ENCODE data around the gene DET1. TPM values are rescaled to one million over a fixed set of nuclear protein-coding genes. Genes with fewer than 3 reads are reported as not detected.

The DET1 gene
- 8.4 TPM for polyA plus RNA-seq (2013, experiment 1 of 2)
- 7.7 TPM for polyA plus RNA-seq (2013, experiment 2 of 2)

DNA sequence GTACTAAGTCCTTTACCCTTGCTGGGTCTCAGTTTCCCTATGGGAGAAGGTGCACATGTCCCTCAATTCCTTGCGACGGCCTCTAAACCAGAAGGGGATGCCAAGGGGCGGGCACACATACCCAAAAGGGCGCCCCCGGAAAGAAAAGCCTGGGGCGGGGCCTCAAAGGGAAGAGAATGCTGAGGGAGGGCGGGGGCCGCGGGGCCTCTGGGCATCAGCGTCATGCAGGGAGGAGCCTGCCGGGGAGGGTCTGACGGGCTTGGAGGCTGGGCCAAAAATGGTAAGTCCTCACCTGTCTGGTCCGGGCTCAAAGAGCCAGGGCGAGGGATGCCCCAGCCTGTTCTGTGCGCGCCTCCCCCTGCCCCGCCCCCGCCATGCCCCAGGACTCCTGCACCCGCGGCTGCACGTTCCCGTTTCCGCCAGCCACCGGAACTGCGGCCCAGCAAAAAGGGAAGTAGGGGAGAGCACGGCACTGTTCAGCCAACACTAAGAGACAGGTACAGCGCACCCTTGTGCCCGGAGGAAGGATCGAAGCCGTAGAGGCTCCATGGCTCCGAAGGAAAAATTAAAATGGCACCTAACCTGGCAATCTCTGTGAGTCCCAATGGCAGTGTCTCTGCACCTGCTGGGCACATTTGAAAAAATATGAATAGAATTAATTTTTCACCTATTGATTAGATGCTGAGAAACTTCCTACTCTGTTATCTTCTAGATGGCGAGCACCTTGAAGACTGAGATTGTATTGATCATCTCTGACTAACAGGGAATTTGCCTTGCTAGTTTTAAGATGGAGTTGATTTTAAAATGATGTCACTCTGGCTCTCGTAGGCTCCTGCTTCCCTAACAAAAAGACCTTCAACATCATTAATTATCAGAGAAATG lies at the start of gene DET1:
DET1 (minus strand) TSS at position 434 of the 882 bp plus-strand sequence. CDS start 14,976 bp downstream, outside the sequence.
- no peaks in the 10 kb centered on the region for H3K9me3 ChIP-seq (ENCODE audit: control insufficient read depth, low read length)
- peaks cover 26% of the 10 kb centered on the region for H3K4me1 ChIP-seq (ENCODE audit: control insufficient read depth, insufficient read depth, low read length, poor library complexity, severe bottlenecking)
- peaks cover 4% of the 10 kb centered on the region for H3K36me3 ChIP-seq (ENCODE audit: control insufficient read depth, insufficient read depth, low read length)
- H3K4me3 ChIP-seq (ENCODE audit: extremely low read depth, insufficient read depth, low read length, poor library complexity, severe bottlenecking) = peak within 1 kb of the TSS; percentile 73
- WGBS, 2 experiments (ENCODE audit: insufficient coverage in 2 of 2) = 2 to 5% methylated on average over 22 to 24 of the region's 33 CpGs
- H3K27ac ChIP-seq (ENCODE audit: low read depth, low read length, severe bottlenecking) = peak within 1 kb of the TSS; percentile 81

DNA sequence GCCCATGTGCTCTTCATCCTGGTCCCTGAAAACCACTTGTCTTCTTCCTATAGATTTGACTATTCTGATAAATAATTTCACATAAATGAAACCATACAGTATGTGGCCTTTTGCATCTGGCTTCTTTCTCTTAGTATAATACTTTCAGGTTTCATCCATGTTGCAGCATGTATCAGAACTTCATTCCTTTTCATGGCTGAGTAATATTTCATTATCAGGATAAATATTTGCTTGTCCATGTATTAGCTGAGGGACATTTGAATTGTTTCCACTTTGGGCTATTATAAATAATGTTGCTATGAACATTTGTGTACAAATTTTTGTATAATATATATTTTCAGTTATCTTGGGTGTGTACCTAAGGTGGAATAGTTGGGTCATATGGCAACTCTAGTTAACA lies 44.9 kb upstream of the DET1 start:
- Histone ChIP-seq H3K36me3 (ENCODE audit: control insufficient read depth, insufficient read depth, low read length) (no peaks in the 10 kb centered on the region), H3K4me3 (ENCODE audit: extremely low read depth, insufficient read depth, low read length, poor library complexity, severe bottlenecking) (no peak overlapping the region), H3K27ac (ENCODE audit: low read depth, low read length, severe bottlenecking) (no peak overlapping the region), H3K4me1 (ENCODE audit: control insufficient read depth, insufficient read depth, low read length, poor library complexity, severe bottlenecking) (peaks cover 11% of the 10 kb centered on the region), H3K9me3 (ENCODE audit: control insufficient read depth, low read length) (no peaks in the 10 kb centered on the region)

DNA sequence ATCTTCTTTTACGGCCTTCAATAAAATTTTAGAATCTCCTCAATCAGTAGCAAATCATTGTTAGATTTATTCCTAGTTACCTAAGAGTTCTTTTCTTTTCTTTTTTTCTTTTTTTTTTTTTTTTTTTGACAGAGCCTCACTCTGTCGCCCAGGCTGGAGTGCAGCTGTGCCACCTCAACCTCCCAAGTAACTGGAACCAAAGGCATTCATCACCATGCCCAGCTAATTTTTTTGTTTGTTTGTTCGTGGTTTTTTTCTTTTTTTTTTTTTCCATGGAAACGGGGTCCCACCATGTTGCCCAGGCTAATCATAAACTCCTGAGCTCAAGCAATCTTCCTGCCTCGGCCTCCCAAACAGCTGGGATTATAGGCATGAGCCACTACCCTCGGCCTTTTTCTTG lies 44.3 kb upstream of the DET1 start:
- Histone ChIP-seq H3K27ac (ENCODE audit: low read depth, low read length, severe bottlenecking) (no peak overlapping the region), H3K36me3 (ENCODE audit: control insufficient read depth, insufficient read depth, low read length) (no peaks in the 10 kb centered on the region), H3K4me3 (ENCODE audit: extremely low read depth, insufficient read depth, low read length, poor library complexity, severe bottlenecking) (no peak overlapping the region), H3K9me3 (ENCODE audit: control insufficient read depth, low read length) (no peaks in the 10 kb centered on the region), H3K4me1 (ENCODE audit: control insufficient read depth, insufficient read depth, low read length, poor library complexity, severe bottlenecking) (peaks cover 17% of the 10 kb centered on the region)
- WGBS, 2 experiments (ENCODE audit: insufficient coverage in 2 of 2) = 75 to 100% methylated on average over 1 of the region's 6 CpGs

DNA sequence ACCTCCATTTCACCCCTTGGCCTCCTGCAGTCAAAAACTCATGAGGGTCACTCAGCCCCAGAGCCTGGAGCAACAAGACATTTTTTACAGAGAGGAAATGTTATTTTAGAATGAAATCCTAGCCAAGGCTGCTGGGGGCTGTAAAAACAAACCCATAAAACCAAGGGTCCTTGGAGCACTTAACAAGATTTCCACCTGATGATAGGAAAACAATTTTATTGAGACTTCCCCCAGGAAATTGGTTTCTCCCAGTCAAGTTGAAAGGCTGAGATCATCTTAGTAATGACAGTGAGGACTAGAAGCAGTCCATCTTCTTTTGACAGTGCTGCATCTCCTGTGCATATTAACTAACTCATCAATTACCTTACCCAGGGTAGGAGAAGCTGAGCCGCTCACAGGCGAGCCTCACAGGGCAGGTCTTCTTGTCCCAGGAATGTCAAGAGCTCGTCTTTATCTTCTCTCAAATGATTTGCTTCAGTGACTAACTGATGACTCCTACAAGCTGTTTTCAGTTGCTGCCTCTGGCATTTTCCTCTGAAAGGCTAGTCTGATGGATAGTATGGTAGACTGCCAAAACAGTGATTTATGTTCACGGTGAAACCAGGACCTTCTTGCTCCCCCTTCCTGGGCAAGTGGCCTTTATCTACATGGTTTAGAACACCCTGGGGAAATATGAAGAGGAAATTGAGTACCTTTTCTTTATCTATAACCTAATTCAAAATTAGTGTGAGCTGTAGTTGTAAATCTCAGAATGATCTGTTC lies 40.1 kb upstream of the DET1 start:
- WGBS, 2 experiments (ENCODE audit: insufficient coverage in 2 of 2) = 46 to 71% methylated on average over 2 to 4 of the region's 4 CpGs
- Histone ChIP-seq H3K4me1 (ENCODE audit: control insufficient read depth, insufficient read depth, low read length, poor library complexity, severe bottlenecking) (peaks cover 21% of the 10 kb centered on the region), H3K36me3 (ENCODE audit: control insufficient read depth, insufficient read depth, low read length) (no peaks in the 10 kb centered on the region), H3K4me3 (ENCODE audit: extremely low read depth, insufficient read depth, low read length, poor library complexity, severe bottlenecking) (no peak overlapping the region), H3K9me3 (ENCODE audit: control insufficient read depth, low read length) (no peaks in the 10 kb centered on the region), H3K27ac (ENCODE audit: low read depth, low read length, severe bottlenecking) (peak overlapping the region; percentile 7)

DNA sequence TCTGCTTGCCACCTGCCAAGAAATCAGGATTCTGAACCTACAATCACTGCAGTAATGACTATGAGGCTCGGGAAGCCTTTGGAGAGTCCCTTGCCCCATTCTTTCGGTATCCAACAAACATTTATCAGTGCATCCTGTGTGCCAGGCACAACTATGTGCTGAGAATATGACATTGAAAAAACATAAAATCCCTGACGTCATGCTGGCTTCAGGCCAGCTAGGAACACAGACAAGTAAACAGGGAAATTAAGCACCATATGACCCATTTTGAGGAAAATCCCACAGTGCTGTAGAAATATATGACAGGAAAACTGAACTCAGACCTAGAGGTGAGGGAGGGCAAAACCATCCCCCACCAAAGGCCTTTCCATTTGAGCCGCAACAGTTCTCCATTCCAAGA lies 34.1 kb upstream of the DET1 start:
- H3K4me3 ChIP-seq (ENCODE audit: extremely low read depth, insufficient read depth, low read length, poor library complexity, severe bottlenecking) = no peak overlapping the region
- H3K27ac ChIP-seq (ENCODE audit: low read depth, low read length, severe bottlenecking) = no peak overlapping the region
- peaks cover 1% of the 10 kb centered on the region for H3K4me1 ChIP-seq (ENCODE audit: control insufficient read depth, insufficient read depth, low read length, poor library complexity, severe bottlenecking)
- no peaks in the 10 kb centered on the region for H3K9me3 ChIP-seq (ENCODE audit: control insufficient read depth, low read length)
- H3K36me3 ChIP-seq (ENCODE audit: control insufficient read depth, insufficient read depth, low read length) = no peaks in the 10 kb centered on the region
- 83 to 86% methylated on average over 1 of the region's 4 CpGs for WGBS, 2 experiments (ENCODE audit: insufficient coverage in 2 of 2)

DNA sequence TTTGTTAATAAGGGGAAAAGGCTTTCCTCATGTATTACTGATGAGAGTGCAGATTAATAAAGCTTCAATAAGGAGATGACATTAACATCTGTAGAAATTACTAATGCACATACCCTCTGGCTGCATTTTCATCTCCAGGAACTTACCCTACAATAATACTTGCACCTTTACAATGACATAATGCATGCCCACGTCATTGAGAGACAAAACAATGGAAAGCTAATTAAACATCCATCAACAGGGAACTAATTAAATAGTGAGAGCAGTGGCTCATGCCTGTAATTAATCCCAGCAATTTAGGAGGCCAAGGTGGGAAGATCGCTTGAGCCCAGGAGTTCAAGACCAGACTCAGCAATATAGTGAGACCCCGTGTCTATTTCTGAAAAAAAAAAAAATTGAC lies 32.8 kb upstream of the DET1 start:
- H3K27ac ChIP-seq (ENCODE audit: low read depth, low read length, severe bottlenecking) = no peak overlapping the region
- 100% methylated on average over 1 of the region's 3 CpGs; no CpG with 5 or more reads in 1 of the 2 experiments for WGBS, 2 experiments (ENCODE audit: insufficient coverage in 2 of 2)

DNA sequence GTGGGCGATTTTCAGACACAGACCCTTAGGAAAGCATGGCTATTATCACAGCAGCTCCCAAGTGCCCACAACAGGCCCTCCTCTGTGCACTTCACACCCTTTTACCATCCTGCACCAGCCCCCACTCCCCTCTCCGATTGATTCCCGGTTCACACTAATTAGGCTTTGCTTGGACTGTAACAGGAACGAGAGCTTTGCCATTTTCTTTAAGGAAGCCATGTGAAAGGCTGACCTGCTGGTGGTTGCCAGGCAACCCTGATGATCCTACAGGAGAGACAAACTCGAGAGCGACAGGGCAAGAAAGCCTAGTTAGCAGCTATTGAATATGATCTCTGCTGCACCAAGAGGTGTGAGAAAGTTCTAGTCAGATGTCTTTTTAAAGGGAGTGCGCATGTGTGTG lies 28.2 kb upstream of the DET1 start:
- Histone ChIP-seq H3K4me1 (ENCODE audit: control insufficient read depth, insufficient read depth, low read length, poor library complexity, severe bottlenecking) (no peaks in the 10 kb centered on the region), H3K4me3 (ENCODE audit: extremely low read depth, insufficient read depth, low read length, poor library complexity, severe bottlenecking) (no peak overlapping the region), H3K27ac (ENCODE audit: low read depth, low read length, severe bottlenecking) (peak overlapping the region; percentile 19), H3K9me3 (ENCODE audit: control insufficient read depth, low read length) (no peaks in the 10 kb centered on the region), H3K36me3 (ENCODE audit: control insufficient read depth, insufficient read depth, low read length) (no peaks in the 10 kb centered on the region)
- WGBS, 2 experiments (ENCODE audit: insufficient coverage in 2 of 2) = 39 to 42% methylated on average over 6 of the region's 7 CpGs

More for the DNA sequence above, 32.8 kb upstream of the DET1 start:
- Histone ChIP-seq H3K4me1 (ENCODE audit: control insufficient read depth, insufficient read depth, low read length, poor library complexity, severe bottlenecking) (no peaks in the 10 kb centered on the region), H3K4me3 (ENCODE audit: extremely low read depth, insufficient read depth, low read length, poor library complexity, severe bottlenecking) (no peak overlapping the region), H3K36me3 (ENCODE audit: control insufficient read depth, insufficient read depth, low read length) (no peaks in the 10 kb centered on the region), H3K9me3 (ENCODE audit: control insufficient read depth, low read length) (no peaks in the 10 kb centered on the region)

DNA sequence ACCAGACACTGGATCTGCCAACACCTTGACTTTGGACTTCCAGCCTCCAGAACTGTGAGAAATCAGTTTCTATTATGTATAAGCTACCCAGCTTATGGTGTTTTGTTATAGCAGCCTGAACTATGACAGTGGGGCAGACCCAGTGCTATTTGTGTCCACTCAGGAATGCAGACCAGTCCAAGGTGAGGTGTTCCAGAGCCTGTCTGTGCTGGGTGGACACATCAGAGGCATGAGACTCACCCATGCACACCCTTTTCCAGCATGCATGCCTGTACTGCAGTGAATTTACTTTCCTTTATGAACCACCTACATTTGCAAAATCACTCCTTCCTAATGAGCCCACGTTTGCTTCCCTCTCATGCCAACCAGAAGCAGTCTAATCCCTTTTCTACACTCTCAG lies 27.6 kb upstream of the DET1 start:
- WGBS, 2 experiments (ENCODE audit: insufficient coverage in 2 of 2) = 63 to 82% methylated on average over 1 of the region's 1 CpG
- no peaks in the 10 kb centered on the region for H3K36me3 ChIP-seq (ENCODE audit: control insufficient read depth, insufficient read depth, low read length)
- no peak overlapping the region for H3K27ac ChIP-seq (ENCODE audit: low read depth, low read length, severe bottlenecking)
- H3K4me1 ChIP-seq (ENCODE audit: control insufficient read depth, insufficient read depth, low read length, poor library complexity, severe bottlenecking) = no peaks in the 10 kb centered on the region
- H3K4me3 ChIP-seq (ENCODE audit: extremely low read depth, insufficient read depth, low read length, poor library complexity, severe bottlenecking) = no peak overlapping the region
- no peaks in the 10 kb centered on the region for H3K9me3 ChIP-seq (ENCODE audit: control insufficient read depth, low read length)

DNA sequence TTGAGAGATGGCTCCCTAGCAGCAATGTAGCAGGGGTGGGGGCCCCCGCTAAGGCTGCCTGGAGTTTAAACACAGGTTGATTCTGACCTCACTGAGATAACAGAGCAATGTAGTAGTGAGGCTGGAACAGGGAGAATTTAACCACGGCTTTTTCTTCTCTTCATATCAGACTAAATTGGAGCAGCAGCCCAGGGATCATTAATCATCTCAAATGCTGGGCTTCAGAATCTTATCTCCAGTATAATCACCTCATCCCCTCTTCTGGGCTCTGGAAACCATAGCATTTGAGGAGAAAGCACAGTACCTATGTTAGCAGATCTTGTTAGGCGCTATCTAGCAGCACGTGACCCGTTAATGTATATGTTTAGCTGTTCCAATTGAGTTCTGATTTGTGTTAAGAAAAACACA lies 25.4 kb upstream of the DET1 start:
- H3K9me3 ChIP-seq (ENCODE audit: control insufficient read depth, low read length) = no peaks in the 10 kb centered on the region
- H3K4me3 ChIP-seq (ENCODE audit: extremely low read depth, insufficient read depth, low read length, poor library complexity, severe bottlenecking) = no peak overlapping the region
- H3K27ac ChIP-seq (ENCODE audit: low read depth, low read length, severe bottlenecking) = no peak overlapping the region
- H3K36me3 ChIP-seq (ENCODE audit: control insufficient read depth, insufficient read depth, low read length) = no peaks in the 10 kb centered on the region
- H3K4me1 ChIP-seq (ENCODE audit: control insufficient read depth, insufficient read depth, low read length, poor library complexity, severe bottlenecking) = no peaks in the 10 kb centered on the region
- 83 to 96% methylated on average over 1 to 4 of the region's 5 CpGs for WGBS, 2 experiments (ENCODE audit: insufficient coverage in 2 of 2)

DNA sequence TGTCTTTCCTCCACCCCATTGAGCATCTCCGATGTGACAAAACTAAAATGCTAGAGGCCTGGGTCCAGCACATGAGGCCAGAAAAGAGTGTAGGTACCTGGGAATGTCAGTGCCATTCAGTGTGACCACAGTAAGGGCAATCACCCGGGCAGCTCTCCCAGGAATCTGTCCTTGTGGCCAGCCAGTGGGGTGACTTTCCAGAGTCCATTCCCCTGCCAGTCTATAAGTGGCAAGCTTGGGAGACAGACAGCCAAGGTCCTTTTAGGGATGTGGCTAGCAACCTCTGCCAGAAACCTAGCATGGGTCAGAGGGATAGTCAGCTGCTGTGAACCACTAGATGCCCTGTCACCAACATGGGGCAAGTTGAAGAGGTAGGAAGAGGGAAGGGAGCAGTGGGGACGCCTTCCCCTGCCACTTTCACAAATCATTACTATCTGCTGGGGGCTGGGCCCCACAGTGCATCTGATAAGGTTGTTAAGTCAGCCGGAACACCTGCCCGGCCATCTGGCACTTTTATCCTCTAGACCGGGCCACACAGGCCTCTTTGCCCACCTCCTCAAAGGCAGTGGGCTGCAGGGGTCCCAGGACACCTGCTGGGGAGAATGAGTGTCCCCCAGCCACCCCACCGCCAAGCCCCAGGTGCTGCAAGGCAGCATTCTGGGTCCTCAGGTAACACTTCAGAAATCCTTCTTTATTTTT lies 24.8 kb upstream of the DET1 start:
- Histone ChIP-seq H3K4me3 (ENCODE audit: extremely low read depth, insufficient read depth, low read length, poor library complexity, severe bottlenecking) (no peak overlapping the region), H3K36me3 (ENCODE audit: control insufficient read depth, insufficient read depth, low read length) (no peaks in the 10 kb centered on the region), H3K4me1 (ENCODE audit: control insufficient read depth, insufficient read depth, low read length, poor library complexity, severe bottlenecking) (no peaks in the 10 kb centered on the region), H3K27ac (ENCODE audit: low read depth, low read length, severe bottlenecking) (no peak overlapping the region), H3K9me3 (ENCODE audit: control insufficient read depth, low read length) (no peaks in the 10 kb centered on the region)
- WGBS, 2 experiments (ENCODE audit: insufficient coverage in 2 of 2) = 65 to 72% methylated on average over 4 of the region's 7 CpGs
